Measurements from ENCODE around the gene SEC23B. TPM values are rescaled to one million over a fixed set of nuclear protein-coding genes. Genes with fewer than 3 reads are reported as not detected.

The SEC23B gene
- total and polyA plus RNA-seq, 2 of the 13 experiments (the other 11 are each of a cell fraction or from before 2014, with no cell fraction given) = 114 to 120 TPM

DNA sequence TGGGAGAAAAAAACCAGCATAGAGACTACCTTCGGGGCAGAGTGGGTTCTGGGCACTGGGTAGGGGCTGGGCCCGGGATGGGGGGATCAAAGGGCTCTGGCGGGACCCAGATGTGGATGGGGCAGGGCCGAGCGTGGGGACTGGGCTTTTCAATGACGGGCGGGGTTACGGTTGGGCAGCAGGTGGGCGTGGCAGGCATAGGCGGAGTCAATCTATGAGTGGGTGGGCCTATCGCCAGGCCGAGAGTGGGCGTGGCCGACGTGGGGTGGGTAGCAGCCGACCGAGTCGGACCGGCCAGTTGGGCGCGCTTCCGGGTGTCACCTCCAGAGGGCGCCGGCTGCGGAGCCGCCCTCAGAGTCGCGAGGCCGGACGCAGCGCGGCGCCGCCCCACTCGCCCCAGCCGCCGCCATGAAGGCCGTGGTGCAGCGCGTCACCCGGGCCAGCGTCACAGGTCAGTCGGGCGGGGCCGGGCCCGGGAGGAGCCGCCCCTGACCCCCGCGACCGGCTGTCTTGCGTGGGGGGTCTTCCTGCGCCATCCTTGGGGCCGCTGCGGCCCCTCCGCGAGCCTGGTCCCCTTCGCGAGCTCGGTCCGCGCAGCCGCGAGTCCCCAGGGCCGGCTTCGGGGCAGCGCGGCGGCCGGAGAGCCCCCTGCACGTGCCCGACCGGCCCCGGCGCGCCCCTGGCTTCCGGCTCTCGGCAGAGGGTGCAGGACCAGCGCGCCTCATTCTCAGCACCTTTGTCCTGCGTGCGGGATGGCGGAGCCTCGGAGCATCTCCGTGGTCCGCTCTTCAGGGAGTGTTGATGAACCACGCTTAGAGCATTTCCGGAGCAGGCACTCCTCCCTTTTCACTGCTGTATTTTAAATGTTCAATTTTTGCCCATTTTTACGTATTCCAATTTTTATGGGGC lies 80.2 kb downstream of the SEC23B start, which contains the start of gene DTD1 (continued):
- TF ChIP-seq, protein P1, sequence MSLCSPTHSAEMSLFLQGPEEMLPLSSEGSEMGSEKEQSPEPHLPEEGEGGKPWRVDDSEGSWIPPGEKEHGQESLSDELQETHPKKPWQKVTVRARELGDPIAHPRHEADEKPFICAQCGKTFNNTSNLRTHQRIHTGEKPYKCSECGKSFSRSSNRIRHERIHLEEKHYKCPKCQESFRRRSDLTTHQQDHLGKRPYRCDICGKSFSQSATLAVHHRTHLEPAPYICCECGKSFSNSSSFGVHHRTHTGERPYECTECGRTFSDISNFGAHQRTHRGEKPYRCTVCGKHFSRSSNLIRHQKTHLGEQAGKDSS (CRISPR knock-in tag; IDR thresholded peaks at IDR 0.05; ENCODE audit: borderline replicate concordance, low read depth) = no peak; the same call in 1 of the 2 replicates
- TF ChIP-seq, protein P2, sequence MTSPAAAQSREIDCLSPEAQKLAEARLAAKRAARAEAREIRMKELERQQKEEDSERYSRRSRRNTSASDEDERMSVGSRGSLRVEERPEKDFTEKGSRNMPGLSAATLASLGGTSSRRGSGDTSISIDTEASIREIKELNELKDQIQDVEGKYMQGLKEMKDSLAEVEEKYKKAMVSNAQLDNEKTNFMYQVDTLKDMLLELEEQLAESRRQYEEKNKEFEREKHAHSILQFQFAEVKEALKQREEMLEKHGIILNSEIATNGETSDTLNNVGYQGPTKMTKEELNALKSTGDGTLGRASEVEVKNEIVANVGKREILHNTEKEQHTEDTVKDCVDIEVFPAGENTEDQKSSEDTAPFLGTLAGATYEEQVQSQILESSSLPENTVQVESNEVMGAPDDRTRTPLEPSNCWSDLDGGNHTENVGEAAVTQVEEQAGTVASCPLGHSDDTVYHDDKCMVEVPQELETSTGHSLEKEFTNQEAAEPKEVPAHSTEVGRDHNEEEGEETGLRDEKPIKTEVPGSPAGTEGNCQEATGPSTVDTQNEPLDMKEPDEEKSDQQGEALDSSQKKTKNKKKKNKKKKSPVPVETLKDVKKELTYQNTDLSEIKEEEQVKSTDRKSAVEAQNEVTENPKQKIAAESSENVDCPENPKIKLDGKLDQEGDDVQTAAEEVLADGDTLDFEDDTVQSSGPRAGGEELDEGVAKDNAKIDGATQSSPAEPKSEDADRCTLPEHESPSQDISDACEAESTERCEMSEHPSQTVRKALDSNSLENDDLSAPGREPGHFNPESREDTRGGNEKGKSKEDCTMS (CRISPR knock-in tag; conservative IDR thresholded peaks at IDR 0.05) = no peak
- TF ChIP-seq, protein P3, sequence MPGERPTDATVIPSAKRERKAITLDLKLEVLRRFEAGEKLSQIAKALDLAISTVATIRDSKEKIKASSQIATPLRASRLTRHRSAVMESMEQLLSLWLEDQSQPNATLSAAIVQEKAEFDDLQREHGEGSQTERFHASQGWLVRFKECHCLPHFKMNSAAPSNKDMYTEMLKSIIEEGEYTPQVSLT (CRISPR knock-in tag; IDR thresholded peaks at IDR 0.05; ENCODE audit: borderline replicate concordance, low read depth) = no peak
- TF ChIP-seq ZNF652 (CRISPR knock-in tag; IDR thresholded peaks at IDR 0.05; ENCODE audit: borderline replicate concordance, low read depth) (no peak), ZSCAN22 (CRISPR knock-in tag; IDR thresholded peaks at IDR 0.05) (no peak), RNF2 (conservative IDR thresholded peaks at IDR 0.05; ENCODE audit: low read depth) (peak; percentile 96), CCAR2 (optimal IDR thresholded peaks at IDR 0.05; ENCODE audit: low read depth, low read length) (no peak), SNRNP70 (IDR thresholded peaks at IDR 0.05; ENCODE audit: low read depth, low read length) (no peak), RFX1 (IDR thresholded peaks at IDR 0.05) (no peak), ZNF552 (CRISPR knock-in tag; IDR thresholded peaks at IDR 0.05; ENCODE audit: borderline replicate concordance) (no peak), ZNF713 (CRISPR knock-in tag; IDR thresholded peaks at IDR 0.05) (no peak; the same call in 1 of the 2 replicates), ZZZ3 (CRISPR knock-in tag; IDR thresholded peaks at IDR 0.05; ENCODE audit: borderline replicate concordance) (no peak), KDM4B (CRISPR knock-in tag; IDR thresholded peaks at IDR 0.05) (0 out of 2 replicates have a peak, but pooled peaks have one; percentile 50), NFKB2 (CRISPR knock-in tag; IDR thresholded peaks at IDR 0.05; ENCODE audit: borderline replicate concordance) (peak; percentile 87; the same call in 1 of the 2 replicates), ZNF563 (CRISPR knock-in tag; IDR thresholded peaks at IDR 0.05) (peak; percentile 95)
- TF ChIP-seq, protein P4, sequence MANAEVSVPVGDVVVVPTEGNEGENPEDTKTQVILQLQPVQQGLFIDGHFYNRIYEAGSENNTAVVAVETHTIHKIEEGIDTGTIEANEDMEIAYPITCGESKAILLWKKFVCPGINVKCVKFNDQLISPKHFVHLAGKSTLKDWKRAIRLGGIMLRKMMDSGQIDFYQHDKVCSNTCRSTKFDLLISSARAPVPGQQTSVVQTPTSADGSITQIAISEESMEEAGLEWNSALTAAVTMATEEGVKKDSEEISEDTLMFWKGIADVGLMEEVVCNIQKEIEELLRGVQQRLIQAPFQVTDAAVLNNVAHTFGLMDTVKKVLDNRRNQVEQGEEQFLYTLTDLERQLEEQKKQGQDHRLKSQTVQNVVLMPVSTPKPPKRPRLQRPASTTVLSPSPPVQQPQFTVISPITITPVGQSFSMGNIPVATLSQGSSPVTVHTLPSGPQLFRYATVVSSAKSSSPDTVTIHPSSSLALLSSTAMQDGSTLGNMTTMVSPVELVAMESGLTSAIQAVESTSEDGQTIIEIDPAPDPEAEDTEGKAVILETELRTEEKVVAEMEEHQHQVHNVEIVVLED (CRISPR knock-in tag; IDR thresholded peaks at IDR 0.05; ENCODE audit: borderline replicate concordance) = no peak
- TF ChIP-seq, protein P5, sequence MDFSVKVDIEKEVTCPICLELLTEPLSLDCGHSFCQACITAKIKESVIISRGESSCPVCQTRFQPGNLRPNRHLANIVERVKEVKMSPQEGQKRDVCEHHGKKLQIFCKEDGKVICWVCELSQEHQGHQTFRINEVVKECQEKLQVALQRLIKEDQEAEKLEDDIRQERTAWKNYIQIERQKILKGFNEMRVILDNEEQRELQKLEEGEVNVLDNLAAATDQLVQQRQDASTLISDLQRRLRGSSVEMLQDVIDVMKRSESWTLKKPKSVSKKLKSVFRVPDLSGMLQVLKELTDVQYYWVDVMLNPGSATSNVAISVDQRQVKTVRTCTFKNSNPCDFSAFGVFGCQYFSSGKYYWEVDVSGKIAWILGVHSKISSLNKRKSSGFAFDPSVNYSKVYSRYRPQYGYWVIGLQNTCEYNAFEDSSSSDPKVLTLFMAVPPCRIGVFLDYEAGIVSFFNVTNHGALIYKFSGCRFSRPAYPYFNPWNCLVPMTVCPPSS (IDR thresholded peaks at IDR 0.05) = no peak
